Dermis microvascular lymphatic vessel endothelial cell (primary cell): ENCODE results near the gene NXF1. TPM values are rescaled to one million over a fixed set of nuclear protein-coding genes. Genes with fewer than 3 reads are reported as not detected.

Source experiments
- total RNA-seq: library from RNA; depleted of rRNA; stranded (reverse); fragments of >200 nt; gene quantifications from 2 replicates; pipeline ENCODE4 v1.2.1, GENCODE V29; 2014

The NXF1 gene
- total RNA-seq, 1 donor from 2014 or later = 9.5 TPM

Other genes with a start within 250 kb of the NXF1 start
- gene EEF1G, start 231.5 kb downstream of the NXF1 start, total RNA-seq = 1,142 and 1,515 TPM in 2 replicates
- gene TUT1, start 213.9 kb downstream of the NXF1 start, total RNA-seq = 8.9 and 11.0 TPM in 2 replicates
- 185 and 204 TPM in 2 replicates for gene MTA2, start 203.6 kb downstream of the NXF1 start, total RNA-seq
- gene EML3, start 192.7 kb downstream of the NXF1 start, total RNA-seq = 23.7 and 35.1 TPM in 2 replicates
- gene ROM1, start 192.2 kb downstream of the NXF1 start, total RNA-seq = 2.9 and 3.3 TPM in 2 replicates
- 13.9 and 19.3 TPM in 2 replicates for gene B3GAT3, start 183.5 kb downstream of the NXF1 start, total RNA-seq
- gene GANAB, start 158.8 kb downstream of the NXF1 start, total RNA-seq = 204 and 246 TPM in 2 replicates
- gene INTS5, start 152.1 kb downstream of the NXF1 start, total RNA-seq = 15.8 and 22.6 TPM in 2 replicates
- 23.3 and 24.4 TPM in 2 replicates for gene C11orf98, start 140.2 kb downstream of the NXF1 start, total RNA-seq
- gene CSKMT, start 140.1 kb downstream of the NXF1 start, total RNA-seq = 4.8 and 4.9 TPM in 2 replicates
- gene UQCC3, start 133.8 kb downstream of the NXF1 start, total RNA-seq = 5.6 and 9.9 TPM in 2 replicates
- 1.5 and 1.8 TPM in 2 replicates for gene LBHD1, start 133.2 kb downstream of the NXF1 start, total RNA-seq
- gene UBXN1, start 126.4 kb downstream of the NXF1 start, total RNA-seq = 102 and 148 TPM in 2 replicates
- 0.38 and 0.51 TPM in 2 replicates for gene LRRN4CL, start 115.9 kb downstream of the NXF1 start, total RNA-seq
- 23.5 and 26.0 TPM in 2 replicates for gene BSCL2, start 98.0 kb downstream of the NXF1 start, total RNA-seq
- gene GNG3, start 97.8 kb downstream of the NXF1 start, total RNA-seq = not detected in 2 replicates
- gene HNRNPUL2, start 78.0 kb downstream of the NXF1 start, total RNA-seq = 7.6 and 11.0 TPM in 2 replicates
- 28.8 and 32.3 TPM in 2 replicates for gene TTC9C, start 77.0 kb downstream of the NXF1 start, total RNA-seq
- 9.0 and 11.6 TPM in 2 replicates for gene ZBTB3, start 51.3 kb downstream of the NXF1 start, total RNA-seq
- gene POLR2G, start 43.9 kb downstream of the NXF1 start, total RNA-seq = 65.0 and 67.8 TPM in 2 replicates
- 23.9 and 37.4 TPM in 2 replicates for gene TAF6L, start 34.0 kb downstream of the NXF1 start, total RNA-seq
- 20.2 and 30.2 TPM in 2 replicates for gene TMEM179B, start 18.0 kb downstream of the NXF1 start, total RNA-seq
- gene TMEM223, start 13.4 kb downstream of the NXF1 start, total RNA-seq = 10.4 and 12.0 TPM in 2 replicates
- 31.6 and 44.9 TPM in 2 replicates for gene STX5, start 26.6 kb upstream of the NXF1 start, total RNA-seq
- not detected in 2 replicates for gene TEX54, start 27.4 kb upstream of the NXF1 start, total RNA-seq
- gene WDR74, start 34.1 kb upstream of the NXF1 start, total RNA-seq = 40.7 and 79.2 TPM in 2 replicates
- gene SLC3A2, start 75.5 kb upstream of the NXF1 start, total RNA-seq = 48.4 and 51.1 TPM in 2 replicates
- not detected in 2 replicates for gene CHRM1, start 115.9 kb upstream of the NXF1 start, total RNA-seq
- not detected in 2 replicates for gene SLC22A6, start 179.5 kb upstream of the NXF1 start, total RNA-seq
- not detected in 2 replicates for gene SLC22A8, start 210.4 kb upstream of the NXF1 start, total RNA-seq